HG02571 (cell line): Measurements from ENCODE around the gene DLG3.

Experiments used
- ATAC-seq: cut with Tn5 transposase; IDR thresholded peaks from one replicate; pipeline ENCODE4 v1.9.1; 2021; ENCODE audit warnings: mild to moderate bottlenecking, moderate library complexity; ENCODE audit not compliant: unreplicated experiment

The DLG3 gene

DNA sequence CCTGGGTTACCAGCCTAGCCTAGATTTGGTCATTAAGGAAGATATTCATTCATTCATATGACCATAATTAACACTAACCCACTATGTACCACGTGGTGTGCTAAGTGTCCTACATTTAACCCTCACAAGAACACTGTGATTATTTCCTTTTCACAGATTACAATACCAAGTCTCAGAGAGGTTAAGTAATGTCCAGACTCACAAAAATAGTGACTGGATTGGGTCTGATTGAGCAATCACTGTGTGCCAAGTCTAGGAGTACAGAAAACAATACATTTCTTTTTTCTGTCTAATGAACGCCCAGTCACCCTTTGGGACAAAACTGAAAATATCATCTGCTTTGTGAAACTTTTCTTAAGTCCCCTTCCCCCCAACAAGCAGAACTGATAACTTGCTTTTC is 7.6 kb upstream of the DLG3 start:
- no peak for ATAC-seq

DNA sequence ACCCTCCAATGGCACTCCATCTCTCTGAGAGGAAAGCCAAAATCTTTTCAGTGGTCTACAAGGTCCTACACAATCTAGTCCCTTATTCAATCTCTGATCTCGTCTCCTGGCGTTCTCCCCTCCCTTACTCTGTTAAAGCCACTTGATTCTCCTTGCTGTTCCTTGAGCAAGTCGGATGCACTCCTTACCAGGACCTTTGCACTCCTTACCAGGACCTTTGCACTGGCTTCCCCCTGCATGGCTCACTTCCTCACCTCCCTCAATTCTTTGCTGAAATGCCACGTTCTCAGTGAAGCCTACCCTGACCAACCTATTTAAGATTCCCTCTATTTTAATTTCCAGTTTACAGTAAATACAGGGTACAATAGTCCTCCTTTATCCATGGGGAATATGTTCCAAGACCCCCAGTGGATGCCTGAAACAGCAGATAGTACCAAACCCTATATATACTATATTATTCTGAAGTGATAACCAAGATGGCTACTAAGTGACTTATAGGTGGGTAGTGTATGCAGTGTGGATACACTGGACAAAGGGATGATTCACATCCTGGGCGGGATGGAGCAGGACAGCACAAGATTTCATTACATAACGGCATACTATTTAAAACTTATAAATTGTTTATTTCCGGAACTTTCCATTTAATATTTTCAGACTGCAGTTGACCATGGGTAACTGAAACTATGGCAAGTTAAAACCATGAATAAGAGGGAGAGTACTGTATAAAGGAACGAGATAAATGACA is 6.5 kb upstream of the DLG3 start:
- no peak for ATAC-seq

GRCh38 chrX:70439016-70439415 is 5.6 kb upstream of the DLG3 start:
- ATAC-seq, result no peak

- ATAC-seq, result no peak
These were observed 2.4 kb upstream of the DLG3 start for GRCh38 chrX:70442224-70442623.

DNA sequence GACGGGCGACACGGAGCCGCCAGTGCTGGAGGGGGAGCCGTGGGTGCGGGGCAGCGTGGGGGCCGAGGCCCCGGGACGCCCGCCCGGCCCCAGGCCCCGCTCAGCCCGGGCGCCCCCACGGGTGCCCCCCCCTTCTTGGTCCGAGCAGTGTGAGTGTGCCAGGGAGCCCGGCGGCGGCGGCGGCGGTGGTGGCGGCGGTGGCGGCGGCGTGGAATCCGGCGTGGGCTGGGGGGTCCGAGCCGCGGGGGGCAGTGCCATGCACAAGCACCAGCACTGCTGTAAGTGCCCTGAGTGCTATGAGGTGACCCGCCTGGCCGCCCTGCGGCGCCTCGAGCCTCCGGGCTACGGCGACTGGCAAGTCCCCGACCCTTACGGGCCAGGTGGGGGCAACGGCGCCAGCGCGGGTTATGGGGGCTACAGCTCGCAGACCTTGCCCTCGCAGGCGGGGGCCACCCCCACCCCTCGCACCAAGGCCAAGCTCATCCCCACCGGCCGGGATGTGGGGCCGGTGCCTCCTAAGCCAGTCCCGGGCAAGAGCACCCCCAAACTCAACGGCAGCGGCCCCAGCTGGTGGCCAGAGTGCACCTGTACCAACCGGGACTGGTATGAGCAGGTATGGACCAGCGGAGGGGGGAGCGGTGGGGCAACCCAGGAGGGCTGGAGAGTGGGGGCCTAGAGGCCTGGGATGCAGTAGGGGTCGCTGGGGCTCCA is 466 bp downstream of the DLG3 start:
- no peak for ATAC-seq

- no peak for ATAC-seq
These were observed 1.3 kb downstream of the DLG3 start for GRCh38 chrX:70445951-70446350.

- ATAC-seq, result no peak
These were observed 2.0 kb downstream of the DLG3 start for GRCh38 chrX:70446380-70447350.

DNA sequence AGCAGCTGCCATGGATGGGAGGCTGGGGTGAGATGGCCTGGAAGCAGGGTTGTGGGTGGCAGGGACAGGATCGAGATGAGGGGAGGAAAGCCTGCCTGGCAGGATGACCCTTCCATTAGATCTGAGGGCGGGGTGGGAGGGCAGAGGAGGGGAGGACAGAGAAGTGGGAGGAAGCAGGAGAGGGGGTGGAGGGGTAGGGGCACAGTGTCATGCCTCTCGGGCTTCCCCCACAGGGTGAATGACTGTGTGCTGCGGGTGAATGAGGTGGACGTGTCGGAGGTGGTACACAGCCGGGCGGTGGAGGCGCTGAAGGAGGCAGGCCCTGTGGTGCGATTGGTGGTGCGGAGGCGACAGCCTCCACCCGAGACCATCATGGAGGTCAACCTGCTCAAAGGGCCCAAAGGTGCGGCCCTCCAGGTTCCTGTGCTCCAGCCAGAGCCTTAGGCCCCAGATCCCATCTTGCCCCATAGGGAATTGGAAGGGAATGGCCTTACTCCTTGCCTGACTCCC is 4.9 kb downstream of the DLG3 start:
- no peak for ATAC-seq

GRCh38 chrX:70452143-70452733 is 7.6 kb downstream of the DLG3 start:
- peak; percentile 46 for ATAC-seq

DNA sequence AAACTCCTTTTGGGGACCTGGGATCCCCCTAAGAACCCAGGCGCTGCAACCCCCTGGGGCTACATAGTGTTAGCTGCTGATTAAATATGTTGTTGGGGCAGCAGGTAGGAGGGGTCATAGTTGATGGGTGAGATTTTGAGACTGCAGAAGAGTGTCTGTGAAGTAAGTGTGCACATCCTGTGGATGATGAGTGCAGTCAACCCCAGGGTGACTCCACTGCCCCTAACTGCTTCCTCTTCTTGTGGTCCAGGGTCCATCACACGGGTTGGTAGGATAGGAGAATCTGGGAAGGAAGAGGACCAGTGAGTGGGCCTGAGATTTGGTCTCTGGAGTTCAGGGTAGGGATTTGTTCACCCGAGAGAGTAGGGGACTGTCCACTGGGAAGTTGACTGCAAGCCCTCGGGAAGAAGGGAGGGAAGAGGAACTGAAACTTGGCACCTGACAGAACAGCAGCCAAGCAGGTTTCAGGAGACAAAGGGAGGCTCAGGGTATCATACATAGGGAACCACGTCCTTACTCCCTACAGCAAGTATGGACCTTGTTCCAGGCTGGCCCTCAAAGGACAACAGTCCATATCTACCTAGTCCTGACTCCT is 8.5 kb downstream of the DLG3 start:
- no peak for ATAC-seq

DNA sequence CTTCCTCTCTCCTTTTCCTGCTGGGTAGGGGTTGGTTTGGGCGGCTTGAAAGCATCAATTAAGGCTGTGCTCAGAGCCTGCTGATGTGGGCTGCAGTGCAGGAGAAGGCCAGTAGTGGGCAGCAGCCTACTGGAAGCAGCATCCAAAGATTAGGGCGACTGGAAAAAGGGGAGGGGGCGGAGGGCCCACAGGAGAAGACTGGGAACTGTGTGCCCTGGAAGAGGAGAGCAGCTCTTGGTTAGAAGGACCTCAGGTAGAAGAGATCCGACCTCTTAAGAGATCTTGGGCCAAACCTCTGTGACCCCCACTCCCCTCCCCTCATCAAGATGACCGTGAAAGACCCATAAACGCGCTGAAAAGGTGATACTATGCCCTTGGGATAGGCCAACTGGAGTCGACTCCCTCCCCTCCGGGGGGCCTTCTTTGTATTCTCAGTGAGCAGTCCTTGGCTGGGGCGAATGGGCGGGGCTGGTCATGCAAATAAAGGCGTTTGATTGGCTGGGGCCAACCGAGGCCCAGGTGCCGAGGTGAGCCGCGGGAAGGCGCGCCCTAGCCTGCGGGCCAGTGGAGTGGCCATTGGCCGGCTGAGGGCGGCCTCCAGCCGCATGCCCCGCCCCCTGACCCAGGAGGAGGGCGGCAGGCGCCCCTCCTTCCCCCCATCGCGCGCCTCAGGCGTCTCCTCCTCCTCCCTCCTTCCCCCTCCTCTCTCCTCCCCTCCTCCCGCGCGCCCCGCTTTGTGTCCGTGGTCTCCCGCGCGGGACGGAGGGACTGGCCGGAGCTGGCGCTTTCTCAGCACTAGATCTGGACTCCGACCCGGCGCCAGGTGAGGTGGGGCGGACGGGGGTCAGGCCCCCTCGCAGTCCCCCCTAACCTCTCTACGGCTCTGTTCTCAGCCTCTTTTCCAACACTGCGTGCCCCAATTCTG is 10.1 kb downstream of the DLG3 start:
- ATAC-seq, result peak; percentile 47

DNA sequence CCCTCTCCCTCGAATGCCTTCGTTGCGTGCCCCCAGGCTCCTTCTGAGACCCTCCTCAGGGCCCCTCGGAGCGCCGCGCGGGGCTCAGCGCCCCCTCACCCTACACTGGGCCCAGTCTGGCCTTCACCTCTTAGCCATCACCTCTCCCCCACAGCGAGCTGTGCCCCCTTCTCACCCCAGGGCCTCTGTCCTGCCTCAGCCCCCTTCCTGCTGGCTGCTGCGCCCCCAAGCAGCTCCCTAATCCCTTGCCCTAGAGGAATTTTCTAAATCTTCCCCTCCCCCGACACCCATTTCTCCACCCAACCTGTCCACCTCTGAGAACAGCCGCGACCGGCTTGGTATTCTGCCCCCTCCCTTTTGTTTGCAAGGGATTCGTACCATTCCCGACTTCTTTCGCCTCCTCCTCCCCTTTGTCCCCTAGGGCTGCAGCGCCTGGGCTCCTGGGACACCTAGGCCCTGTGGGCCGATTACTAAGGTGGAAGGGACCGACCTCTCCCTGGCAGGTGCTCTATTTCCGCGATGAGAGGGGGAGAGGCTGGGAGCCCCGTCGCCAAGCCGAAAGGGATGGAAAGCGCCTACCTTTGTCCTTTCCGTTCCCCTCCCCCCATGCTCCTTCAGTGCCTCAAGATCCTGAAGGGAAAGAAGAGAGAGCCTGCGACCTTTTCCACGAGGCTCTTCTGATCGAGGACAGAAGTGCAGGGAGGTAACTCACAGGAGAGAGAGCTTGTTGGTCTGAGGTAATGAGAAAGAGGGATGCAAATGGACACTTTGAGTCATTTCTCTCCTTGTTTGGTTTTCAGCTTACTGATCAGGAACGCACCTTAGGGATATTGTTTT is 10.9 kb downstream of the DLG3 start:
- no peak for ATAC-seq

DNA sequence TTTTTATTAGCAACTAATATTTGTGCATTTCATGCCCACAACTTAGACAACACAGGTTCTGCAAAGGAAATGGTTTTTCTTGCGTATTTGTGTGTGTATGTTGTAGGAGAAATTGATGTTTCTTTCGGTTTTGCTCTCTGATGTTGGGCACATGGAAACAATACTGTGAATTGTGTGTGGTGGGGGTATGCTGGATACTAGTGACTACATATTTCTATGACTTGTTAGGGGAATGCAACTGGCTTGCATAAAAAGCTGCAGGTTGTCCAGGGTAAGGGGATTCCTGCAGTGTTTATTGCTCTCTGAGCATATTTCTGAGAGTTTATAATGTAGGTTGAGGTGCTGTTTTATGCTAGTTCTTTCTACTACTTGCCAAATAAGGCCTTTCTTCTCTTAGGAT is 11.6 kb downstream of the DLG3 start:
- ATAC-seq, result no peak

DNA sequence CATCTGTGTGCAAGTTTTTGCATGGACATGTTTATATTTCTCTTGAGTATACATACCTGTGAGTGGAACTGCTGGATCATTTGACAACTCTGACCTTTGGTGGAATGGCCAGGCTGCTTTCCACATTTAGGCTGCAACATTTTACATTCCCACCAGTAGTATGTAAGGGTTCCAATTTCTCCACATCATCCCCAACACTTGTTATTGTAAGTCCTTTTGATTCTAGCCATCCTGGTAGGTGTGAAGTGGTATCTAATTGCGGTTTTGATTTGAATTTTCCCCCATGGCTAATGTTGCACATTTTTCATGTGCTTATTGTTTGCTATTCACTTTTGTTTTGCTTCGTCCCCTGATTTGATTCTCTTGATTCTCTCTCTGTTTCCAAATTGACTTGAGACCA is 16.4 kb downstream of the DLG3 start:
- ATAC-seq, result no peak

- no peak for ATAC-seq
These were observed 19.4 kb downstream of the DLG3 start for GRCh38 chrX:70464051-70464450.

DNA sequence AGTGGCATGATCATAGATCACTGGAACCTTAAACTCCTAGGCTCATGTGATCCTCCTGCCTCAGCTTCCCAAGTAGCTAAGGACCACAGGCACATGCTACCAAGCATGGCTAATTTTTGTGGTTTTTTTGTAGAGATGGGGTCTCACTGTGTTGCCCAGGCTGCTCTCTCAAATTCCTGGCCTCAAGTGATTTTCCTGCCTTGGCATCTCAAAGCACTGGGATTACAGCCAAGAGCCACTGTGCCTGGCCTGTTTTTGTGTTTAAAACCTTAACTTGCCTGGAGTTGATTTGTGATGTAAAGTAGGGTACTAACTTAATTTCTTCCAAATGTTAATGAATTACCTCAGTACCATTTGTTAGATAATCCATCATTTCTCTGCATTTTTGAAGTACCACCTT is 22.3 kb downstream of the DLG3 start:
- no peak for ATAC-seq

GRCh38 chrX:70468709-70469108 is 24.1 kb downstream of the DLG3 start:
- no peak for ATAC-seq

DNA sequence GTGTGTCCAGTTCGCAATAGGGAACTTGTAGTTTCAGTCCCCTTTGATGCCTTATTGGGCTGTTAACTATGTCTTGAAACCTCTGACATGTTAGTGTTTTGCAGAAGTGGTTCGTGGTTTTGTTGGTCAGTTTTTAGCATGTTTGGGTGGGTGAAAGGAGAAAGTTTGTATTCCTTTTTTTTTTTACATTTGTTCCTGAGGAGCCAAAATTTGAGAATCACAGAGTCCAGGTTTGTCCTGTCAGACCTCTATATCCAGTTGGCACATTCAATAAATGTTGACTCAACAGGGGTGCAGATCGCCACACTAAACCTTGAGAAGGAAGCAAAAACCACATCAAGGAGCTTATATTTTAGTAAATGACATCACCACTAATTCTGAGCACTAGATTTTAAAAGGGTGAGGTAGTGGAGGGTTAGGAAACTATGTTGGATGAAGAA is 26.2 kb downstream of the DLG3 start:
- no peak for ATAC-seq
